ENCODE measurements around the gene RC3H1. TPM values are rescaled to one million over a fixed set of nuclear protein-coding genes. Genes with fewer than 3 reads are reported as not detected.
"Not testable (repeated sequence)": the region's sequence is repeated elsewhere in the genome, so short reads cannot be mapped to it uniquely, and the experiment has no call there.

The RC3H1 gene, protein sequence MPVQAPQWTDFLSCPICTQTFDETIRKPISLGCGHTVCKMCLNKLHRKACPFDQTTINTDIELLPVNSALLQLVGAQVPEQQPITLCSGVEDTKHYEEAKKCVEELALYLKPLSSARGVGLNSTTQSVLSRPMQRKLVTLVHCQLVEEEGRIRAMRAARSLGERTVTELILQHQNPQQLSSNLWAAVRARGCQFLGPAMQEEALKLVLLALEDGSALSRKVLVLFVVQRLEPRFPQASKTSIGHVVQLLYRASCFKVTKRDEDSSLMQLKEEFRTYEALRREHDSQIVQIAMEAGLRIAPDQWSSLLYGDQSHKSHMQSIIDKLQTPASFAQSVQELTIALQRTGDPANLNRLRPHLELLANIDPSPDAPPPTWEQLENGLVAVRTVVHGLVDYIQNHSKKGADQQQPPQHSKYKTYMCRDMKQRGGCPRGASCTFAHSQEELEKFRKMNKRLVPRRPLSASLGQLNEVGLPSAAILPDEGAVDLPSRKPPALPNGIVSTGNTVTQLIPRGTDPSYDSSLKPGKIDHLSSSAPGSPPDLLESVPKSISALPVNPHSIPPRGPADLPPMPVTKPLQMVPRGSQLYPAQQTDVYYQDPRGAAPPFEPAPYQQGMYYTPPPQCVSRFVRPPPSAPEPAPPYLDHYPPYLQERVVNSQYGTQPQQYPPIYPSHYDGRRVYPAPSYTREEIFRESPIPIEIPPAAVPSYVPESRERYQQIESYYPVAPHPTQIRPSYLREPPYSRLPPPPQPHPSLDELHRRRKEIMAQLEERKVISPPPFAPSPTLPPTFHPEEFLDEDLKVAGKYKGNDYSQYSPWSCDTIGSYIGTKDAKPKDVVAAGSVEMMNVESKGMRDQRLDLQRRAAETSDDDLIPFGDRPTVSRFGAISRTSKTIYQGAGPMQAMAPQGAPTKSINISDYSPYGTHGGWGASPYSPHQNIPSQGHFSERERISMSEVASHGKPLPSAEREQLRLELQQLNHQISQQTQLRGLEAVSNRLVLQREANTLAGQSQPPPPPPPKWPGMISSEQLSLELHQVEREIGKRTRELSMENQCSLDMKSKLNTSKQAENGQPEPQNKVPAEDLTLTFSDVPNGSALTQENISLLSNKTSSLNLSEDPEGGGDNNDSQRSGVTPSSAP
- 15.3 TPM for polyA plus RNA-seq (2013)

DNA sequence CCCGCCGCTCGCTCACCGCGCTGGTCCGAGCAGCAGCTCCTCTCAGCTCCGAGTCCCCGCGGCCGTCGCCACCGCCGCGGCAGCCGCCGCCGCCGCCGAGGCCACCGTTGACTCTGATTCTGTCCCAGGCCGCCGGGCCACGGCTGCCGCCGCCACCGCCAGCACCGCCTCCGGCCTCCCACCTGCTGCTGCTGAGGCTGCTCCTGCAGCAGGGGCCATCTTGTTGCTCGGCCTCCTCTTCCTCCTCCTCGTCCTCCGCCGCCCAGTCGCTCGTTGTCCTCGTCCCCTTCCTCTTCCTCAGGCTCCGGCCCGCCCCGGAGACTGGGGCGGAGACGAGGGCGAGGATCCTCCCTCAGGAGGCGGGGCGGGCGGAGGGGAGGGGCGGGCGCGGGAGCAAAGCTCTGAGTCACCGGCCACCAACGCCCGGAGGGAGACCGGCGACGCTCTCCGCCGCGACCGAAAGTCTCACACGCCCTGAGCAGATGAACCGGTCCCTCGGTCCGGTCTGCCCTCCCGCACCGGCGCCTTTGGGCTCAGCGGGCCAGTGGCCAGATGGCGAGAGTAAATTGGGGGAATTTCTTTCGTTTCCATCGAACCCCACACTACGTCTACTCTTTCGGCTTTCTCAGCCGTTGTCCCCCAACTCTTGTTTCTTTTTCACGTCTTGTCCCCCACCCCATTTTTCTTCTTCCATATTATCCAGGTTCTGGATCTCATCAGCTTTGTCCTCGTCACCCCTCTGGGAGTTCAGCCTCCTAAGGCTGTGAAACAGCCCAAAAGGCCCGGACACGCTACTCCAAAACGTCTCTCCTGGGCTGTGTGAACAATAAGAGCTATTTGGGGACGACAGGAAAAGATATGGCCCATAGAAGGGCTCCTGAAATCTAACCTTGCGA lies at the start of gene RC3H1:
Gene RC3H1, minus strand, starts transcription at position 278 of the 896 bp plus-strand sequence. CDS start 29,372 bp downstream, outside the sequence.
- DNase-seq: peak; percentile 86 to 94 (median 91)
- ChIA-PET CTCF (interaction anchor here (0.6 to 1.5 kb wide), 2 partner anchors 12 to 13 kb away, joined by 3 read pairs; no protein-coding TSS in a partner anchor), POLR2A (interaction anchor here (0.6 to 1.4 kb wide), 5 partner anchors 14 to 154 kb away, joined by 3 to 6 read pairs (median 4); partner anchors contain the start of genes GAS5 and ZBTB37)
- peaks cover 26 to 51% (median 35%) of the 10 kb centered on the region in 4 experiments for H3K4me1 ChIP-seq (ENCODE audit: control extremely low read depth in 1 of 4, control insufficient read depth in 4 of 4, insufficient read depth in 4 of 4, low read length in 3 of 4)
- no peaks in the 10 kb centered on the region for H3K9me3 ChIP-seq (ENCODE audit: control extremely low read depth in 1 of 5, control insufficient read depth in 4 of 5, insufficient read depth in 2 of 5, low read depth in 1 of 5, low read length in 4 of 5)
- peak within 1 kb of the TSS; percentile 91 to 97 for H3K27ac ChIP-seq (ENCODE audit: insufficient read depth in 1 of 2, low read depth in 1 of 2, low read length in 2 of 2, poor library complexity in 1 of 2, severe bottlenecking in 2 of 2)
- peak within 1 kb of the TSS; percentile 90 to 97 (median 95) for H3K4me3 ChIP-seq (ENCODE audit: control insufficient read depth in 1 of 7, extremely low read depth in 1 of 7, insufficient read depth in 4 of 7, low read depth in 2 of 7, low read length in 6 of 7)
- WGBS (ENCODE audit: insufficient coverage): under 1% methylated on average over 62 of the region's 78 CpGs
- H3K27me3 ChIP-seq (replicated peaks in 2 of 5; ENCODE audit: control insufficient read depth in 4 of 5, insufficient read depth in 5 of 5, low read length in 4 of 5): no peaks in the 10 kb centered on the region
- peaks cover 0 to 4% (median 0%) of the 10 kb centered on the region in 4 experiments for H3K36me3 ChIP-seq (ENCODE audit: control insufficient read depth in 4 of 4, insufficient read depth in 4 of 4, low read length in 3 of 4)

DNA sequence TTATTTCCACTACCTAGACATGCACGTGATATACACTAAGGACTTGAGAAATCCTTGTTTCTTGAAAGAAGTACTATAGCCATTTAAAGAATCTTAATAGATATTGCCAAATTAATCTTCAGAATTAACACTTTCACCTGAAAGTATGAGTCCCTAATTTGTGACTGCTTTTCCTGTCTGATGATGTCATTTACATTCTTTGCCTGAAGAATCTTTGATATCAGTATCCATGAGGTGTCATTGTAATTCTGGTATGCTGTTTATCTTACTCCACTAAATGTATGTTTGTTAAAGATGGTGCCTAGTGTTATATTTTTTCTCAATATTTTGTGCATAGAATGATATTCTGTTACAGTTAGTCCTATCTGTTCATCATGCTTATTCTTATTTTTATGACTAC lies 48.5 kb upstream of the RC3H1 start:
- no peak overlapping the region for H3K27ac ChIP-seq (ENCODE audit: insufficient read depth in 1 of 2, low read depth in 1 of 2, low read length in 2 of 2, poor library complexity in 1 of 2, severe bottlenecking in 2 of 2)
- no peak overlapping the region for H3K4me3 ChIP-seq (ENCODE audit: control insufficient read depth in 1 of 7, extremely low read depth in 1 of 7, insufficient read depth in 4 of 7, low read depth in 2 of 7, low read length in 6 of 7)
- no peaks in the 10 kb centered on the region for H3K27me3 ChIP-seq (replicated peaks in 2 of 5; ENCODE audit: control insufficient read depth in 4 of 5, insufficient read depth in 5 of 5, low read length in 4 of 5)
- no peaks in the 10 kb centered on the region for H3K9me3 ChIP-seq (ENCODE audit: control extremely low read depth in 1 of 5, control insufficient read depth in 4 of 5, insufficient read depth in 2 of 5, low read depth in 1 of 5, low read length in 4 of 5)
- CTCF ChIA-PET: no interaction called here
- no peak for DNase-seq
- WGBS (ENCODE audit: insufficient coverage): no CpG with 5 or more reads among the region's 1 CpG
- POLR2A ChIA-PET: no interaction called here
- H3K4me1 ChIP-seq (ENCODE audit: control extremely low read depth in 1 of 4, control insufficient read depth in 4 of 4, insufficient read depth in 4 of 4, low read length in 3 of 4): peaks cover 0 to 5% (median 2%) of the 10 kb centered on the region in 4 experiments
- no peaks in the 10 kb centered on the region for H3K36me3 ChIP-seq (ENCODE audit: control insufficient read depth in 4 of 4, insufficient read depth in 4 of 4, low read length in 3 of 4)

DNA sequence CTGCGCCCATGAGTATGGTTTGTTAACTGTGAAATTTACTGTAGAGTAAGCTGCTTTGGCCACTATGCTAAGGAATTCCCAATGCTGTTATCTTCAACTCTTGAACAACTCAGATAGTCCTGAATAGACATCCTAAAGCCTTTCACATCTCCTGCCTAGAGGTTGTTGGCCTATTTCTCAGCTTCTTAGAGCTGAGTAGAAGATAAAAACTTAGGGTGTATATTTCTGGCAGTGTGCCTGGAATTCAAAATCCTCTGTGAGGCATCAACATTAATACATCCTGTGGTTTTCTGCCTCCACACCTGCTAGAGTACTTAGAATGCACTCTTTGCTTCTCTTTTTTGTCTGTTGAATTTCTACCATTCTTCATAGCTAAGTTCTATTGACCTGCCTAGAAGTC lies 45.8 kb upstream of the RC3H1 start:
- Histone ChIP-seq H3K27me3 (replicated peaks in 2 of 5; ENCODE audit: control insufficient read depth in 4 of 5, insufficient read depth in 5 of 5, low read length in 4 of 5) (no peaks in the 10 kb centered on the region), H3K9me3 (ENCODE audit: control extremely low read depth in 1 of 5, control insufficient read depth in 4 of 5, insufficient read depth in 2 of 5, low read depth in 1 of 5, low read length in 4 of 5) (no peaks in the 10 kb centered on the region), H3K4me1 (ENCODE audit: control extremely low read depth in 1 of 4, control insufficient read depth in 4 of 4, insufficient read depth in 4 of 4, low read length in 3 of 4) (peaks cover 0 to 5% (median 2%) of the 10 kb centered on the region in 4 experiments), H3K27ac (ENCODE audit: insufficient read depth in 1 of 2, low read depth in 1 of 2, low read length in 2 of 2, poor library complexity in 1 of 2, severe bottlenecking in 2 of 2) (no peak overlapping the region), H3K36me3 (ENCODE audit: control insufficient read depth in 4 of 4, insufficient read depth in 4 of 4, low read length in 3 of 4) (no peaks in the 10 kb centered on the region), H3K4me3 (ENCODE audit: control insufficient read depth in 1 of 7, extremely low read depth in 1 of 7, insufficient read depth in 4 of 7, low read depth in 2 of 7, low read length in 6 of 7) (no peak overlapping the region)
- peak; percentile 13 to 85 (median 83) for DNase-seq
- ChIA-PET POLR2A (no interaction called here), CTCF (interaction anchor here (1.5 kb wide), 1 partner anchor 1323 kb away, joined by 3 read pairs; no protein-coding TSS in a partner anchor)
- no CpG with 5 or more reads among the region's 1 CpG for WGBS (ENCODE audit: insufficient coverage)

DNA sequence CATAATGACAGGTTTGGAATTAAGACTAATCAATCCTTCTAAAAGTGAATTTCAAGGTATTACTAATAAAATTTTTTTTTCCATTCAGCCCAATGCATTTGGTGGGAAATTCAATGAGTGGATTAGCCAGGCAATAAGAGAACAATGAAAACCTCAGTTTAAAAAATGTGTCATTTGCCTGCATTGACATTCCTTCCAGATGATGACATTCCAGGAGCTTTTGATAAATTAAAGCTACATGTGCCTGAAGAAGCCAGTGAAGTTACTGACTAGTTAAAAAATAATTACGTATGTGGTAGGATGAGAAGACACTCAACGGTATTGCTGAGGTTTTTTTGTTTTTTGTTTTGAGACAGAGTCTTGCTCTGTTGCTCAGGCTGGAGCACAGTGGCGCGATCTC lies 37.9 kb upstream of the RC3H1 start:
- Histone ChIP-seq H3K36me3 (ENCODE audit: control insufficient read depth in 4 of 4, insufficient read depth in 4 of 4, low read length in 3 of 4) (no peaks in the 10 kb centered on the region), H3K9me3 (ENCODE audit: control extremely low read depth in 1 of 5, control insufficient read depth in 4 of 5, insufficient read depth in 2 of 5, low read depth in 1 of 5, low read length in 4 of 5) (no peaks in the 10 kb centered on the region), H3K4me3 (ENCODE audit: control insufficient read depth in 1 of 7, extremely low read depth in 1 of 7, insufficient read depth in 4 of 7, low read depth in 2 of 7, low read length in 6 of 7) (no peak overlapping the region), H3K27ac (ENCODE audit: insufficient read depth in 1 of 2, low read depth in 1 of 2, low read length in 2 of 2, poor library complexity in 1 of 2, severe bottlenecking in 2 of 2) (no peak overlapping the region), H3K27me3 (replicated peaks in 2 of 5; ENCODE audit: control insufficient read depth in 4 of 5, insufficient read depth in 5 of 5, low read length in 4 of 5) (no peaks in the 10 kb centered on the region), H3K4me1 (ENCODE audit: control extremely low read depth in 1 of 4, control insufficient read depth in 4 of 4, insufficient read depth in 4 of 4, low read length in 3 of 4) (no peaks in the 10 kb centered on the region)
- ChIA-PET CTCF (no interaction called here), POLR2A (no interaction called here)
- WGBS (ENCODE audit: insufficient coverage): 96% methylated on average over 4 of the region's 4 CpGs
- no peak for DNase-seq

DNA sequence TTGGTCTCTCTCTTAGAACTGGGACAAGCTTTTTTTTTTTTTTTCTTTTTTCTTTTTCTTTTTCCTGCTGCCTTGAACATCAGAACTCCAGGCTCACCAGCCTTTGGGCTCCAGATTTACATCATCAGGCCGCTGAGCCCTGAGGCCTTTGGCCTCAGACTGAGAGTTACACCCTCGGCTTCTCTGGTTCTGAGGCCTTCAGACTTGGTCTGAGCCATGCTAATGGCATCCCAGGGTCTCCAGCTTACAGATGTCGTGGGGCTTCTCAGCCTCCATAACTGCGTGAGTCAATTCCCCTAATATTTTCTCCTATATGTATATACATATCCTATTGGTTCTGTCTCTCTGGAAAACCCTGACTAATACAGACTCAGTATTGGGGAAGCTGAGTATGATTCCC lies 36.5 kb upstream of the RC3H1 start:
- Histone ChIP-seq H3K9me3 (ENCODE audit: control extremely low read depth in 1 of 5, control insufficient read depth in 4 of 5, insufficient read depth in 2 of 5, low read depth in 1 of 5, low read length in 4 of 5) (no peaks in the 10 kb centered on the region), H3K4me3 (ENCODE audit: control insufficient read depth in 1 of 7, extremely low read depth in 1 of 7, insufficient read depth in 4 of 7, low read depth in 2 of 7, low read length in 6 of 7) (no peak overlapping the region), H3K4me1 (ENCODE audit: control extremely low read depth in 1 of 4, control insufficient read depth in 4 of 4, insufficient read depth in 4 of 4, low read length in 3 of 4) (no peaks in the 10 kb centered on the region), H3K36me3 (ENCODE audit: control insufficient read depth in 4 of 4, insufficient read depth in 4 of 4, low read length in 3 of 4) (no peaks in the 10 kb centered on the region), H3K27ac (ENCODE audit: insufficient read depth in 1 of 2, low read depth in 1 of 2, low read length in 2 of 2, poor library complexity in 1 of 2, severe bottlenecking in 2 of 2) (no peak overlapping the region), H3K27me3 (replicated peaks in 2 of 5; ENCODE audit: control insufficient read depth in 4 of 5, insufficient read depth in 5 of 5, low read length in 4 of 5) (no peaks in the 10 kb centered on the region)
- 100% methylated on average over 2 of the region's 4 CpGs for WGBS (ENCODE audit: insufficient coverage)
- ChIA-PET CTCF (no interaction called here), POLR2A (no interaction called here)
- DNase-seq: no peak

DNA sequence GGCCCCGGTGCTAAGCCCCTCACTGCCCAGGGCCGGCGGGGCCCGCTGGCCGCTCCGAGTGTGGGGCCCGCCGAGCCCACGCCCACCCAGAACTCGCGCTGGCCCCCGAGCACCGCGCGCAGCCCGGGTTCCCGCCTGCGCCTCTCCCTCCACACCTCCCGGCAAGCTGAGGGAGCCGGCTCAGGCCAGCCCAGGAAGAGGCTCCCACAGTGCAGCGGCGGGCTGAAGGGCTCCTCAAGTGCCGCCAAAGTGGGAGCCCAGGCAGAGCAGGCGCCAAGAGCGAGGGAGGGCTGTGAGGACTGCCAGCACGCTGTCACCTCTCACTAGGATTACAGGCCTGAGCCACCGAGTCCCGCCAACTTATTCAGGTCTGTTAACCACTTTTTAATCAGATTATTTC lies 34.5 kb upstream of the RC3H1 start:
- H3K27ac ChIP-seq (ENCODE audit: insufficient read depth in 1 of 2, low read depth in 1 of 2, low read length in 2 of 2, poor library complexity in 1 of 2, severe bottlenecking in 2 of 2); H3K9me3 ChIP-seq (ENCODE audit: control extremely low read depth in 1 of 5, control insufficient read depth in 4 of 5, insufficient read depth in 2 of 5, low read depth in 1 of 5, low read length in 4 of 5); H3K27me3 ChIP-seq (replicated peaks in 2 of 5; ENCODE audit: control insufficient read depth in 4 of 5, insufficient read depth in 5 of 5, low read length in 4 of 5); CTCF ChIA-PET; H3K36me3 ChIP-seq (ENCODE audit: control insufficient read depth in 4 of 4, insufficient read depth in 4 of 4, low read length in 3 of 4); H3K4me1 ChIP-seq (ENCODE audit: control extremely low read depth in 1 of 4, control insufficient read depth in 4 of 4, insufficient read depth in 4 of 4, low read length in 3 of 4); H3K4me3 ChIP-seq (ENCODE audit: control insufficient read depth in 1 of 7, extremely low read depth in 1 of 7, insufficient read depth in 4 of 7, low read depth in 2 of 7, low read length in 6 of 7); DNase-seq; POLR2A ChIA-PET: not testable (repeated sequence)
- WGBS (ENCODE audit: insufficient coverage): 97% methylated on average over 18 of the region's 28 CpGs

All from common myeloid progenitor, CD34-positive (primary cell).